Smooth muscle cell (in vitro differentiated cells): ENCODE measurements around the gene TP73. TPM values are rescaled to one million over a fixed set of nuclear protein-coding genes. Genes with fewer than 3 reads are reported as not detected.

ENCODE experiments used
- DNase-seq: peaks from one replicate; lab custom pipeline; 2025; ENCODE audit not compliant: unreplicated experiment; lab: John Stamatoyannopoulos, UW
- H2AFZ ChIP-seq: fragments of 200-600 bp; sonication (generic); 2 replicates; pipeline ENCODE4 v1.6.0; 2016; ENCODE audit warnings: antibody characterized with exemption, low read depth, mild to moderate bottlenecking
- H3F3A ChIP-seq: fragments of 200-600 bp; sonication (generic); 2 replicates; pipeline ENCODE4 v1.6.0; 2017; ENCODE audit warnings: antibody characterized with exemption, low read depth
- H3K27ac ChIP-seq: fragments of 200-600 bp; sonication (generic); 2 replicates; pipeline ENCODE4 v1.5.1; 2016; ENCODE audit warnings: low read depth, mild to moderate bottlenecking
- H3K27me3 ChIP-seq: fragments of 200-600 bp; sonication (generic); 2 replicates; pipeline ENCODE4 v1.6.1; 2016; ENCODE audit warnings: low read depth, mild to moderate bottlenecking
- H3K36me3 ChIP-seq: fragments of 200-600 bp; sonication (generic); 2 replicates; pipeline ENCODE4 v1.5.1; 2016; ENCODE audit warnings: low read depth
- H3K4me1 ChIP-seq: fragments of 200-600 bp; sonication (generic); 2 replicates; pipeline ENCODE4 v1.5.1; 2016; ENCODE audit warnings: low read depth
- H3K4me2 ChIP-seq: fragments of 200-600 bp; sonication (generic); 2 replicates; pipeline ENCODE4 v1.6.0; 2016; ENCODE audit warnings: mild to moderate bottlenecking
- H3K4me3 ChIP-seq: fragments of 200-600 bp; sonication (generic); 2 replicates; pipeline ENCODE4 v1.5.1; 2016; ENCODE audit warnings: mild to moderate bottlenecking
- H3K79me2 ChIP-seq: fragments of 200-600 bp; sonication (generic); 2 replicates; pipeline ENCODE4 v1.6.0; 2016; ENCODE audit warnings: low read depth, mild to moderate bottlenecking
- H3K9ac ChIP-seq: fragments of 200-600 bp; sonication (generic); 2 replicates; pipeline ENCODE4 v1.6.0; 2016; ENCODE audit warnings: low read depth
- H3K9me3 ChIP-seq: fragments of 200-600 bp; sonication (generic); replicated peaks from 2 replicates; pipeline ENCODE4 v1.5.1; 2016; ENCODE audit warnings: low read depth
- H4K20me1 ChIP-seq: fragments of 200-600 bp; sonication (generic); 2 replicates; pipeline ENCODE4 v1.6.0; 2016; ENCODE audit warnings: low read depth
- WGBS: methylation state at CpG from one replicate; pipeline ENCODE4 v1.1.7; 2016; ENCODE audit warnings: low lambda C conversion rate; 5-methylcytosine and 5-hydroxymethylcytosine counted together
- polyA plus RNA-seq: library from polyadenylated mRNA; unstranded; fragments of >200 nt; fragmentation: Nextera tagmentation; extraction: Ambion mirVana; gene quantifications from 2 replicates; pipeline ENCODE4 v1.2.1, GENCODE V29; 2016
- total RNA-seq: library from RNA; depleted of rRNA; stranded (reverse); fragments of >200 nt; gene quantifications from 2 replicates; pipeline ENCODE4 v1.2.3, GENCODE V29; 2014
- TF ChIP-seq, protein P1 (sequence below): fragments of 200-600 bp; sonication (generic); IDR thresholded peaks from 2 replicates; pipeline ENCODE4 v1.5.1; 2017; ENCODE audit warnings: borderline replicate concordance, mild to moderate bottlenecking, antibody characterized with exemption; ENCODE audit not compliant: insufficient read depth, poor library complexity, severe bottlenecking

TP73 gene
- total and polyA plus RNA-seq, 2 experiments from 2014 or later: 0.22 TPM; not detected in 1

DNA sequence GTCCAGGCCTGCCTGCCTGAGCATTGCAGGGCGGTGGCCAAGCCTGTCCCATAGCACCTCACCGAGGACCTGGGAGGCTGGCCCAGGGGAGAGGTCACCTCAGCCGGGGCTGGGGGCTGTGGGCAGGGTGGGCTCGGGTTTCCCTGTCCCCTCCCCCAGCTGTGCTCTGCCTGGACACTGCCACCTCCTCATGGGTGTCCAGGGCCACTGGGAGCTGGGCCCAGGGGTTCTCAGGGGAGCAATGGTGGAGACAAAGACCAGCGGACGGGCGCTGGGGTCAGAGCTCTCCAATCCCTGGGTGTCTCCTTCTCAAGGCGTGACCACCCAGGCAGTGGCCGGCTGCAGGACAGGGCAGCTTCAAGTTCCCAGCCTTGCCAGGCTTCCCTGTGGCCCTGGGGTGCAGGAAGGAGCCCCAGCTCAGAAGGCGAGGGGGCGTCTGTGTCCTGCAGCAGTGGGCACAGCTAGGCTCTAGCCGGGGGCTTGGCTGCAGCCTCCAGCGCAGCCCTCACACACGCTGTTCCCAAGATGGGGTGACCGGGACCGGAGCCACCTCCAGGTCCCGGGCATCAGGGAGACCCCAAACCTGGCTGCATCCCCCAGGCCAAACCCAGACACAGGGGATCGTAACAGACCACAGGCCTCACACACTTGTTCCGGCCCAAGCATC, 29.0 kb downstream of the TP73 start:
- Histone ChIP-seq H3F3A (no peaks in the 10 kb centered on the region), H3K4me2 (no peak overlapping the region), H3K27ac (no peak overlapping the region), H3K4me1 (peaks cover 3% of the 10 kb centered on the region), H4K20me1 (no peaks in the 10 kb centered on the region), H2AFZ (no peak overlapping the region), H3K9me3 (no peaks in the 10 kb centered on the region), H3K36me3 (no peaks in the 10 kb centered on the region), H3K9ac (no peak overlapping the region), H3K4me3 (no peak overlapping the region), H3K79me2 (no peaks in the 10 kb centered on the region), H3K27me3 (no peaks in the 10 kb centered on the region)
- WGBS: 93% methylated on average over 19 of the region's 19 CpGs
- DNase-seq: no peak
- TF ChIP-seq, protein P1, sequence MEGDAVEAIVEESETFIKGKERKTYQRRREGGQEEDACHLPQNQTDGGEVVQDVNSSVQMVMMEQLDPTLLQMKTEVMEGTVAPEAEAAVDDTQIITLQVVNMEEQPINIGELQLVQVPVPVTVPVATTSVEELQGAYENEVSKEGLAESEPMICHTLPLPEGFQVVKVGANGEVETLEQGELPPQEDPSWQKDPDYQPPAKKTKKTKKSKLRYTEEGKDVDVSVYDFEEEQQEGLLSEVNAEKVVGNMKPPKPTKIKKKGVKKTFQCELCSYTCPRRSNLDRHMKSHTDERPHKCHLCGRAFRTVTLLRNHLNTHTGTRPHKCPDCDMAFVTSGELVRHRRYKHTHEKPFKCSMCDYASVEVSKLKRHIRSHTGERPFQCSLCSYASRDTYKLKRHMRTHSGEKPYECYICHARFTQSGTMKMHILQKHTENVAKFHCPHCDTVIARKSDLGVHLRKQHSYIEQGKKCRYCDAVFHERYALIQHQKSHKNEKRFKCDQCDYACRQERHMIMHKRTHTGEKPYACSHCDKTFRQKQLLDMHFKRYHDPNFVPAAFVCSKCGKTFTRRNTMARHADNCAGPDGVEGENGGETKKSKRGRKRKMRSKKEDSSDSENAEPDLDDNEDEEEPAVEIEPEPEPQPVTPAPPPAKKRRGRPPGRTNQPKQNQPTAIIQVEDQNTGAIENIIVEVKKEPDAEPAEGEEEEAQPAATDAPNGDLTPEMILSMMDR: no peak

DNA sequence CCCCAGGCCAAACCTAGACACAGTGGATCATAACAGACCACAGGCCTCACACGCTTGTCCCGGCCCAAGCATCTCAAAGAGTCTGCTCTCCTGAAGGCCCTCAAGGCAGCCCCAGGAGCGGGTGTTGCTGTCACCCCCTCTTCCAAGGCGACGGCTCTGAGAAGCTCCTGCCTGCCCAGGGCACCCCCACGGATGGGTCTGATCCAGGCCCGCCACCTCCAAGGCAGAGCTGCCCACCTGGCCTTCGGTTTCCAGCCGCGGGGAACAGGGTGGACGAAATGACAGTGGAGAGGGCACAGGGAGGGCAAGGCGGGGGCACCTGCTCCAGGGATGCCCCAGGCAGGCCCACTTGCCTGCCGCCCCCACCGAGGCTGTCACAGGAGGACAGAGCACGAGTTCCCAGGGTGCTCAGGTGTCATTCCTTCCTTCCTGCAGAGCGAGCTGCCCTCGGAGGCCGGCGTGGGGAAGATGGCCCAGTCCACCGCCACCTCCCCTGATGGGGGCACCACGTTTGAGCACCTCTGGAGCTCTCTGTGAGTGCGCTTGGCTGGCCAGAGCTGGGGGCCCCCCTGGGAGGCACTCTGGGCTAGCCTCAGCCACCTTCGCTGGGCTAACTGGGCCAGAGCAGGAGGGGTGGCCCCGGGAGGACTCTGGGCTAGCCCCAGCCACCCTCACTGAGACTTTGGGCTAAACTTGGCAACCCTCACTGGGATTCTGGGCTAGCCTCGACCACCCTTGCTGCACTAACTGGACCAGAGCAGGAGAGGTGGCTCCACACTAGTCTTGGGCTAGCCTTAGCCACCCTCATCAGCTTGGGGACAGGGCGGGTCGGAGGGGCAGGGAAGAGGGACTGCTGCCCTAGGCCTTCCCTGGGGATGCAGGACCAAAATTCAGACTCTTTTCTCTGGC, 29.8 kb downstream of the TP73 start:
- H3K9me3 ChIP-seq: no peaks in the 10 kb centered on the region
- H3K4me1 ChIP-seq: peaks cover 3% of the 10 kb centered on the region
- H3K4me3 ChIP-seq: no peak overlapping the region
- H3K4me2 ChIP-seq: no peak overlapping the region
- H3K36me3 ChIP-seq: no peaks in the 10 kb centered on the region
- WGBS: 92% methylated on average over 24 of the region's 27 CpGs
- H3K27ac ChIP-seq: no peak overlapping the region
- no peak overlapping the region for H3K9ac ChIP-seq
- no peaks in the 10 kb centered on the region for H3K79me2 ChIP-seq
- no peak overlapping the region for H2AFZ ChIP-seq
- no peaks in the 10 kb centered on the region for H4K20me1 ChIP-seq
- DNase-seq: no peak
- no peaks in the 10 kb centered on the region for H3F3A ChIP-seq
- no peaks in the 10 kb centered on the region for H3K27me3 ChIP-seq
- TF ChIP-seq, protein P1: no peak

DNA sequence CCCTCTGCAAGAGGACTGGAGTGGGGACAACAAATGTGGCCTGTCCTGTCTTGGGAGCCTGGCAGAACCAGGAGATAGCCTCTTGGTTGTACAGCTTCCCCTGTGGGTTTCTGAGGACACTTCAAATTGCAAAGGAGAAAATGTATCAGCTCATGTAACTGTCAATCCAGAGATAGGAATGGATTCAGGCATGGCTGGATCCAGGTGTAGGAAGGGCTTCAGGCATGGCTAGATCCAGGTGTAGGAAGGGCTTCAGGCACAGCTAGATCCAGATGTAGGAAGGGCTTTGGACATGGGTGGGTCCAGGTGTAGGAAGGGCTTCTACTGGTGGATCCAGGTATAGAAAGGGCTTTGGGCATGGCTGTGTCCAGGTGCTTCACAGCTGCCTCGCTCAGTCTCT, 30.9 kb downstream of the TP73 start:
- 100% methylated on average over 1 of the region's 1 CpG for WGBS
- Histone ChIP-seq H3K9me3 (no peaks in the 10 kb centered on the region), H3K4me2 (no peak overlapping the region), H3K9ac (no peak overlapping the region), H3K27me3 (no peaks in the 10 kb centered on the region), H2AFZ (no peak overlapping the region), H3K4me1 (peaks cover 3% of the 10 kb centered on the region), H3F3A (no peaks in the 10 kb centered on the region), H3K4me3 (no peak overlapping the region), H3K36me3 (no peaks in the 10 kb centered on the region), H3K79me2 (no peaks in the 10 kb centered on the region), H3K27ac (no peak overlapping the region), H4K20me1 (no peaks in the 10 kb centered on the region)
- no peak for DNase-seq
- TF ChIP-seq, protein P1: no peak
